Panc1 (cell line): Measurements from ENCODE around the gene UQCR11.

Experiments
- CTCF ChIP-seq: fragments of 450-650 bp; IDR thresholded peaks from 2 replicates; pipeline ENCODE4 v1.5.1; 2017; ENCODE audit warnings: mild to moderate bottlenecking
- POLR2AphosphoS5 ChIP-seq: IDR thresholded peaks from 2 replicates; pipeline ENCODE4 v1.6.1; 2012; ENCODE audit warnings: mild to moderate bottlenecking, low read depth, low read length, moderate library complexity
- SIN3A ChIP-seq: IDR thresholded peaks from 2 replicates; pipeline ENCODE4 v1.6.1; 2012; ENCODE audit warnings: low read depth, mild to moderate bottlenecking, low read length, moderate library complexity, borderline replicate concordance; ENCODE audit not compliant: insufficient read depth
- TCF7L2 ChIP-seq: IDR thresholded peaks from 2 replicates; pipeline ENCODE4 v1.6.1; 2011; ENCODE audit warnings: mild to moderate bottlenecking, low read depth, low read length, inconsistent platforms

GRCh38 chr19:1563251-1563650, 42.0 kb downstream of the UQCR11 start:
- TF ChIP-seq CTCF = no peak
- TF ChIP-seq SIN3A = no peak
- TF ChIP-seq POLR2AphosphoS5 = no peak
- TF ChIP-seq TCF7L2 = no peak
